GM06990 (cell line): ENCODE measurements around the gene SLCO3A1.
A peak's percentile ranks its signal among the peaks of the same experiment; 100 is the strongest.

Experiments
- DNase-seq: peaks from one replicate; pipeline ENCODE4 v3.0.0-alpha.2; 2011; ENCODE audit not compliant: insufficient read length; ENCODE audit errors: extremely low read depth
- H3K27me3 ChIP-seq: replicated peaks from 2 replicates; pipeline ENCODE4 v1.6.0; 2011; ENCODE audit warnings: low read length; ENCODE audit not compliant: control insufficient read depth, insufficient read depth
- H3K36me3 ChIP-seq: 2 replicates; pipeline ENCODE4 v1.5.1; 2011; ENCODE audit warnings: low read length; ENCODE audit not compliant: control insufficient read depth, insufficient read depth
- H3K4me3 ChIP-seq: replicated peaks from 2 replicates; pipeline ENCODE4 v1.5.1; 2011; ENCODE audit warnings: low read depth, mild to moderate bottlenecking, control low read depth, low read length
- TF ChIP-seq, protein P1 (sequence below): IDR thresholded peaks from 2 replicates; pipeline ENCODE4 v1.5.1; 2011; ENCODE audit warnings: low read length, control low read depth, mild to moderate bottlenecking, inconsistent platforms; ENCODE audit not compliant: insufficient read depth, poor library complexity, severe bottlenecking

SLCO3A1 gene

DNA sequence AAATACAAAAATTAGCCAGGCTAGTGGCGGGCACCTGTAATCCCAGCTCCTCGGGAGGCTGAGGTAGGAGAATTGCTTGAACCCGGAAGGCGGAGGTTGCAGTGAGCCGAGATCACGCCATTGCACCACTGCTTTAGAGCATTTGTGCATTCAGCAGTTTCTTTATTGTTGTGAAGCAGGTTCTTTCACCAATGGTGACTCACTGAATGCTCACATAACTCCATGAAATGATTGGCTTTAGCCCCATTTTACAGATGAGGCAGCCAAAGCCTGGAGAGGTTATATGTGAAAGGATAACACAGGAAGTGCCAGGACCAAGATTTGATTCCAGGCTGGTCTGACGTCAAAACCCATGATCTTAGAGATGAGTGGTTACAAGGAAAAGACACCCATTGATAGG is 195.2 kb downstream of the SLCO3A1 start:
- H3K27me3 ChIP-seq: no peaks in the 10 kb centered on the region; the same call in none of the 2 replicates
- no peak for DNase-seq
- no peaks in the 10 kb centered on the region for H3K36me3 ChIP-seq
- no peak overlapping the region for H3K4me3 ChIP-seq
- TF ChIP-seq, protein P1, sequence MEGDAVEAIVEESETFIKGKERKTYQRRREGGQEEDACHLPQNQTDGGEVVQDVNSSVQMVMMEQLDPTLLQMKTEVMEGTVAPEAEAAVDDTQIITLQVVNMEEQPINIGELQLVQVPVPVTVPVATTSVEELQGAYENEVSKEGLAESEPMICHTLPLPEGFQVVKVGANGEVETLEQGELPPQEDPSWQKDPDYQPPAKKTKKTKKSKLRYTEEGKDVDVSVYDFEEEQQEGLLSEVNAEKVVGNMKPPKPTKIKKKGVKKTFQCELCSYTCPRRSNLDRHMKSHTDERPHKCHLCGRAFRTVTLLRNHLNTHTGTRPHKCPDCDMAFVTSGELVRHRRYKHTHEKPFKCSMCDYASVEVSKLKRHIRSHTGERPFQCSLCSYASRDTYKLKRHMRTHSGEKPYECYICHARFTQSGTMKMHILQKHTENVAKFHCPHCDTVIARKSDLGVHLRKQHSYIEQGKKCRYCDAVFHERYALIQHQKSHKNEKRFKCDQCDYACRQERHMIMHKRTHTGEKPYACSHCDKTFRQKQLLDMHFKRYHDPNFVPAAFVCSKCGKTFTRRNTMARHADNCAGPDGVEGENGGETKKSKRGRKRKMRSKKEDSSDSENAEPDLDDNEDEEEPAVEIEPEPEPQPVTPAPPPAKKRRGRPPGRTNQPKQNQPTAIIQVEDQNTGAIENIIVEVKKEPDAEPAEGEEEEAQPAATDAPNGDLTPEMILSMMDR: no peak

DNA sequence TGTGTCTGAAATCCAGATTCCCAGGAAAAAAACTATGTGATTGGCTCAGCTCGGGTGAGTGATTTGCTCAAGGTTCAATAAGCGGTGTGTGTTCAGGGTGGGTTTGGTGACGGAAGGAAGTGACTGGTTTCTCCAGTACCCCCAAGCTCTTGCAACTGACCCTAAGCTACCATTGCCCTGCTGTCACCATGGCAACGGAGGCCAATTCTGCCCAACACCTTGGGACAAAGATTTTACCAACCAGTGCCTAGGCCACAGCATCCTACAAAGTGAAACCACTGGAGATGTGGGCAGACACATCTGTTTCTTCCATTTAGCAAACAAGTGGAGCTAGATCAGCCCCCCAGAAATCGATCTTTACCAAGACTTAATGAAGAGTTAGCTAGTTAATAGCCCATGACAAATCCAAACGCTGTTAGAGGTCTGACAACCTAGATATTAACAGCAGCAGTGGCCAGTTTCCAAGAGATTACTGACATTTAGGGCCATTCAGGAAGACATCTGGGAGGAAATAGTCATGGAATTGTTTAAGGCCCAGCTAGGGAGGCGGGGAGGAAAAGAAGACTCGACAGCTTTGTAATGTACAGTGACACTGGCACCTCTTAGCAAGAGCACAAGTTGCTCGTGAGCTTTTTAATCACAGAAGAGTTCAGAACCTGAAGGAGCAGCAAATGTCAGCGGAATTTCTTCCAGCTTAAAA is 195.9 kb downstream of the SLCO3A1 start:
- TF ChIP-seq, protein P1: no peak

DNA sequence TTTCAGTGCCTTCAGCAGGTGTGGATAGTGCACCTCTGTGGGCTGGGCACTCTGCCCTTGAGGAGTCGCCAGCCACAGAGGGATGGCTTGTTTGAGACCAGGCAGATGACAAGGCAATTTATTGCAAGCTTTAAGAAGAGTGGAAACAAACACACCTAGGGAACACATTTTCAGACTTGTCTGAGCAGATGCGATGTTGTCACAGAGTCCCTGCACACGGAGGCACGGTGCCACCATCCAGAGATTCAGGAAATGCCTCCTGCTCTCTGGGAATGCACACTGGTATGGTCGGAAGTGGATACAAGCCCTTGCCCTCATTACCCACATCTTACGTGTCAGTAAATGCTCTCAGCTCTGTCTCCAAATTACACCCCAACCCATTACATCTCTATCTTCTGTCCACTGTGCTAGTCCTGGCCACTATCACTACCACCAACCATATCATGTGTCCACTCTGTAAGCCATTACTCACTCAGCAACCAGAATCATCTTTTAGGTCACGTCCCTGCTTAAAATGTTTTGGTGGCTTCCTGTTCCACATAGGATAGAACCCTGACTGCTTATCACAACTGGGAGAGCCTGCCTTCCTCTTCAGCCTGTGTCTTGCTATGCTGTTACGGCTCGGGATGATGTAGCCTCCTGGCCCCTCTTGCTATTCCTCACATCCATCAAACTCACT is 196.9 kb downstream of the SLCO3A1 start:
- Histone ChIP-seq H3K27me3 (no peaks in the 10 kb centered on the region; the same call in none of the 2 replicates), H3K4me3 (no peak overlapping the region), H3K36me3 (no peaks in the 10 kb centered on the region)
- TF ChIP-seq, protein P1: no peak
- no peak for DNase-seq

More for the DNA sequence above, 195.9 kb downstream of the SLCO3A1 start:
- Histone ChIP-seq H3K36me3 (no peaks in the 10 kb centered on the region), H3K27me3 (no peaks in the 10 kb centered on the region; the same call in none of the 2 replicates), H3K4me3 (no peak overlapping the region)
- no peak for DNase-seq

DNA sequence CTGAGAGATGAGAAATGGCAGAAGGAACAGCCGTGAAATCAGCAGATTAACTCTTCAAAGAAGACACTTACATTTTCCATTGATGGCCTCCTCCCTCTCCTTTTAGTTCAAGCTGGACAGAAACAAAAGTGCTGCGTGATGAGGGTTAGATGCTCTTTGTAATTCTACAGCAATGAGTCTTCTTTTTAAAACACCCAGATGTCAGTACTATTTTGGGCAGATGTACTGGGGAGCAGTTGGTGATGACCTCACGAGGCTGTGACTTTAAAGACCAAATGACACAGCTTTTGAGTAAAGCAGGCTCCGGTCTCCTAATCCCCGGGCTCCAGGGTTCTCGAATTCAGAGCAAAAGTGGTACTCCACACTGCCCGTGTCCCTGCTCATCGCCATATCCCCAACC is 198.2 kb downstream of the SLCO3A1 start:
- no peaks in the 10 kb centered on the region for H3K36me3 ChIP-seq
- H3K27me3 ChIP-seq: no peaks in the 10 kb centered on the region; the same call in none of the 2 replicates
- no peak overlapping the region for H3K4me3 ChIP-seq
- no peak for DNase-seq
- TF ChIP-seq, protein P1: no peak

DNA sequence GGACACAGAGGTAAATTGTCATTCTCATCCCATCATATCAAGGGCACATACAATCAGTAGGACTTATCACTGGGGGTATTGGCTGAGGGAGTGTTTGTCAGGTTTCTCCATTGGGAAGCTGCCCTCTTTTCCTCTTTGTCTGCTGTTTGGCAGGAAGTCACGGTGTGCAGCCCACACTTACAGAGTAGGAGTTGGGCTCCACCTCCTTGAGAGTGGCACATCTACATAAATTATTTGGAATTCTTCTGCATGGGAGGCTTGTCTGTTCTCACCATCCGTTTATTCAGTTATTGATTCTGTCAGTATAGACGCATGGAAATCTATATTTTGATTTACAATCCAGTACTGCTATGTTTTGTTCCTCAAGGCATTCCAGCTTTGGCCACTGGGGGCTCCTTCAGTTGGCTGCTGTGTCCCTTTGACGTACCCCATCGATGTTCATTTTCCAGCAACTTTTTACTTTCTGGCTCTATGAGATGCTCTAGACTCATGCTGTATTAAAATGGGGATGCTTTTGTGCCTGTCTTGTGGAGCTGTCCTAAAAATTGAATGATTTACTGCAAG is 200.3 kb downstream of the SLCO3A1 start:
- no peaks in the 10 kb centered on the region; the same call in none of the 2 replicates for H3K27me3 ChIP-seq
- TF ChIP-seq, protein P1: peak; percentile 58
- H3K4me3 ChIP-seq: no peak overlapping the region
- DNase-seq: no peak
- no peaks in the 10 kb centered on the region for H3K36me3 ChIP-seq
